SU-DHL-6 (cell line): Measurements from ENCODE around the gene CFAP107.

Source experiments
- H2AFZ ChIP-seq: fragments of 200-600 bp; sonication (generic); 2 replicates; pipeline ENCODE4 v1.6.1; 2014; ENCODE audit warnings: low read depth, mild to moderate bottlenecking, moderate library complexity, mixed read lengths, antibody characterized with exemption, low read length; ENCODE audit not compliant: severe bottlenecking
- H3F3A ChIP-seq: fragments of 200-600 bp; shearing (Covaris generic); 2 replicates; pipeline ENCODE4 v1.6.0; 2016; ENCODE audit warnings: antibody characterized with exemption, mild to moderate bottlenecking; ENCODE audit not compliant: insufficient read depth
- H3K27ac ChIP-seq: fragments of 200-600 bp; sonication (generic); 2 replicates; pipeline ENCODE4 v1.5.1; 2016; ENCODE audit warnings: low read depth, mild to moderate bottlenecking, low read length, moderate library complexity, mixed read lengths
- H3K27me3 ChIP-seq: fragments of 200-600 bp; sonication (generic), shearing (Covaris generic); 2 replicates; pipeline ENCODE4 v1.6.0; 2014; ENCODE audit warnings: mild to moderate bottlenecking, low read length
- H3K36me3 ChIP-seq: fragments of 200-600 bp; sonication (generic); 2 replicates; pipeline ENCODE4 v1.6.1; 2014; ENCODE audit warnings: mild to moderate bottlenecking, low read length, mixed read lengths
- H3K4me2 ChIP-seq: fragments of 300-600, 200-600 bp; shearing (Covaris generic), sonication (generic); 2 replicates; pipeline ENCODE4 v1.6.0; 2014; ENCODE audit warnings: low read length, low read depth, mild to moderate bottlenecking; ENCODE audit not compliant: poor library complexity, severe bottlenecking
- H3K4me3 ChIP-seq: fragments of 200-600 bp; sonication (generic); 2 replicates; pipeline ENCODE4 v1.5.1; 2014; ENCODE audit warnings: antibody characterized with exemption, low read length, mild to moderate bottlenecking, mixed read lengths; ENCODE audit not compliant: insufficient read depth, poor library complexity, severe bottlenecking
- H3K79me2 ChIP-seq: fragments of 200-600 bp; sonication (generic); 2 replicates; pipeline ENCODE4 v1.6.1; 2014; ENCODE audit warnings: mild to moderate bottlenecking, low read length, moderate library complexity; ENCODE audit not compliant: insufficient read depth
- H3K9ac ChIP-seq: fragments of 200-600 bp; sonication (generic); 2 replicates; pipeline ENCODE4 v1.7.0; 2014; ENCODE audit warnings: mild to moderate bottlenecking, low read length
- H3K9me2 ChIP-seq: fragments of 200-600 bp; sonication (generic); replicated peaks from 2 replicates; pipeline ENCODE4 v1.6.1; 2014; ENCODE audit warnings: low read length; ENCODE audit not compliant: insufficient read depth
- H3K9me3 ChIP-seq: fragments of 200-600 bp; sonication (generic); 2 replicates; pipeline ENCODE4 v1.6.1; 2014; ENCODE audit warnings: low read length, mixed read lengths; ENCODE audit not compliant: insufficient read depth
- H4K20me1 ChIP-seq: fragments of 200-600 bp; sonication (generic); 2 replicates; pipeline ENCODE4 v1.6.1; 2014; ENCODE audit warnings: low read depth, mild to moderate bottlenecking, antibody characterized with exemption, low read length, moderate library complexity, mixed read lengths
- EZH2phosphoT487 ChIP-seq: fragments of 200-600 bp; sonication (generic), shearing (Covaris generic); conservative IDR thresholded peaks from 2 replicates; pipeline ENCODE4 v1.6.1; 2018; ENCODE audit warnings: mild to moderate bottlenecking, antibody characterized with exemption, low read length, moderate library complexity, mixed read lengths
- TF ChIP-seq, protein P1 (sequence below): fragments of 200-600 bp; sonication (generic); IDR thresholded peaks from one replicate; pipeline ENCODE4 v1.5.1; 2017; ENCODE audit warnings: antibody characterized with exemption, mild to moderate bottlenecking, low read length, moderate library complexity; ENCODE audit not compliant: insufficient read depth, poor library complexity, severe bottlenecking

The CFAP107 gene

DNA sequence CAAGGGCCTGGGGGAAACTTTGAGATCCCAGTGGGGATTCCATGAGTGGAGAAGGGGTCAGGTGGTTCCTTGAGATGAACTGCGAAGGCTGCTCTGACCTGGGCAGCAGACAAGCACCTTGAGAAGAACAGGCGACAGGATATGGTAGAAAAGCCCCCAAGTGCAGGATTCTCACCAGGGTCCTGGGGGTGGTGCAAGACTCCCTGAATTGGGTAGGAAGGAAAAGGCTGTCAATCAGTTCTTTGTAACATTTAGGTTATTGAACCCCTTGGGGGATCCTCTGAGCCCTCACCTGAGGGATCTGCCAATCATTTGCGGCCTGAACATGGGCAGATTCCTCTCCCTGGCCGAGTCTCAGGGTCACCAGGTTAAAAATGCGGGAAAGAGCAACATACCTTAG is 25.2 kb downstream of the CFAP107 start:
- Histone ChIP-seq H3K27me3 (no peaks in the 10 kb centered on the region), H3F3A (no peaks in the 10 kb centered on the region), H3K4me2 (no peak overlapping the region)

DNA sequence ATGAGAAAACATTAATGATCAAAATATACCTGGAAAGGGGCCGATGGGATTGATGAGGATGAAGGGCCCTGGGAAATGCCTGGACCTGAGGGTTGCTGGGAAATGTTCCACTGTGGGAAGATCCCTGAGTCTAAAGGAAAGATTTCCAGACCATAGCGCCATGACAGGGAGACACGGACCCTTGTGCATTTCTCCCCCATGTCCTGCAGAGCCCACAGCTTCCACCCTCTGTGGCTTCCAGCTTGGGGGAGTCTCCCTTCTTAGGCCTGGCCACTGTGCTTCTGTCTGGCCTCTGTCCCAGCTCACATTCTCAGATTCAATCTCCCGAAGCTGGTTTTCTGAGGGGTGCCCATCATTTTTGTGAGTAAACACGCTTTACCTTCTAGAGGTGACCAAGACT is 26.5 kb downstream of the CFAP107 start:
- H3K4me3 ChIP-seq, result no peak overlapping the region
- H3K79me2 ChIP-seq, result no peaks in the 10 kb centered on the region
- TF ChIP-seq, protein P1, sequence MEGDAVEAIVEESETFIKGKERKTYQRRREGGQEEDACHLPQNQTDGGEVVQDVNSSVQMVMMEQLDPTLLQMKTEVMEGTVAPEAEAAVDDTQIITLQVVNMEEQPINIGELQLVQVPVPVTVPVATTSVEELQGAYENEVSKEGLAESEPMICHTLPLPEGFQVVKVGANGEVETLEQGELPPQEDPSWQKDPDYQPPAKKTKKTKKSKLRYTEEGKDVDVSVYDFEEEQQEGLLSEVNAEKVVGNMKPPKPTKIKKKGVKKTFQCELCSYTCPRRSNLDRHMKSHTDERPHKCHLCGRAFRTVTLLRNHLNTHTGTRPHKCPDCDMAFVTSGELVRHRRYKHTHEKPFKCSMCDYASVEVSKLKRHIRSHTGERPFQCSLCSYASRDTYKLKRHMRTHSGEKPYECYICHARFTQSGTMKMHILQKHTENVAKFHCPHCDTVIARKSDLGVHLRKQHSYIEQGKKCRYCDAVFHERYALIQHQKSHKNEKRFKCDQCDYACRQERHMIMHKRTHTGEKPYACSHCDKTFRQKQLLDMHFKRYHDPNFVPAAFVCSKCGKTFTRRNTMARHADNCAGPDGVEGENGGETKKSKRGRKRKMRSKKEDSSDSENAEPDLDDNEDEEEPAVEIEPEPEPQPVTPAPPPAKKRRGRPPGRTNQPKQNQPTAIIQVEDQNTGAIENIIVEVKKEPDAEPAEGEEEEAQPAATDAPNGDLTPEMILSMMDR, result no peak
- no peak for TF ChIP-seq EZH2phosphoT487
- no peaks in the 10 kb centered on the region for H3K36me3 ChIP-seq
- H3K9me3 ChIP-seq, result no peaks in the 10 kb centered on the region
- H2AFZ ChIP-seq, result no peak overlapping the region
- no peak overlapping the region for H3K27ac ChIP-seq
- no peak overlapping the region for H3K4me2 ChIP-seq
- H4K20me1 ChIP-seq, result no peaks in the 10 kb centered on the region
- H3K9me2 ChIP-seq, result no peaks in the 10 kb centered on the region
- H3K9ac ChIP-seq, result no peak overlapping the region
- no peaks in the 10 kb centered on the region for H3F3A ChIP-seq
- no peaks in the 10 kb centered on the region for H3K27me3 ChIP-seq

More for the DNA sequence above, 25.2 kb downstream of the CFAP107 start:
- no peaks in the 10 kb centered on the region for H3K9me2 ChIP-seq
- H3K9ac ChIP-seq, result no peak overlapping the region
- no peaks in the 10 kb centered on the region for H3K36me3 ChIP-seq
- TF ChIP-seq, protein P1, result no peak
- TF ChIP-seq EZH2phosphoT487, result no peak
- no peak overlapping the region for H2AFZ ChIP-seq
- no peak overlapping the region for H3K4me3 ChIP-seq
- no peak overlapping the region for H3K27ac ChIP-seq
- H3K79me2 ChIP-seq, result no peaks in the 10 kb centered on the region
- H3K9me3 ChIP-seq, result no peaks in the 10 kb centered on the region
- no peaks in the 10 kb centered on the region for H4K20me1 ChIP-seq

DNA sequence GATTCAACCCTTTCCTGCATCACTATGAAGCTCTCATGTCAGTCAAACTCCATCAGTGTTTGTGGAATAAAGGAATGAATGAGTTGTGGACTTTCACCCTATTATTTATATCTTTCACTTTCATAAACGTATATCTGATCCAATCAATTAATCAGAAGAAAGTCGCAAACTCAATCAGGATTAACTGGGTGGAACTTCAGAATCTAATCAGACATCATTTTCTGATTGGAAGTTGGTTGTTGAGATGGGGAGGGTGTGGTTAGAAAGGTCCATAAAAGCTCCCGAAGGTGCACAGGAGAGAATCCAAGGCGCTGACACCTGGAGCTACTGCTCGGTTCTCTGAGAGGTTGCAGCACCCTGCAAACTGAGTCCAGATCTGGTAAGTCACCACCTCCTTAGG is 27.4 kb downstream of the CFAP107 start, which contains the start of gene PRAMEF12:
Gene PRAMEF12 (plus strand): TSS at position 301 of the 400 bp plus-strand sequence. CDS start 1,130 bp downstream, outside the sequence.
- H3F3A ChIP-seq, result no peaks in the 10 kb centered on the region
- H3K79me2 ChIP-seq, result no peaks in the 10 kb centered on the region
- H3K36me3 ChIP-seq, result no peaks in the 10 kb centered on the region
- no peaks in the 10 kb centered on the region for H4K20me1 ChIP-seq
- TF ChIP-seq, protein P1, result no peak
- TF ChIP-seq EZH2phosphoT487, result no peak
- H3K4me3 ChIP-seq, result no peak within 1 kb of the TSS
- no peaks in the 10 kb centered on the region for H3K9me3 ChIP-seq
- no peak within 1 kb of the TSS for H3K9ac ChIP-seq
- no peak within 1 kb of the TSS for H3K27ac ChIP-seq
- no peaks in the 10 kb centered on the region for H3K9me2 ChIP-seq
- H2AFZ ChIP-seq, result no peak within 1 kb of the TSS
- H3K4me2 ChIP-seq, result no peak within 1 kb of the TSS
- H3K27me3 ChIP-seq, result no peaks in the 10 kb centered on the region
